CD14-positive monocyte (primary cell): Measurements from ENCODE around the gene ITGA2. TPM values are rescaled to one million over a fixed set of nuclear protein-coding genes. Genes with fewer than 3 reads are reported as not detected.

Experiments used
- DNase-seq, 3 donors: peaks; one replicate each; pipeline ENCODE4 v3.0.0-alpha.2; 2011 to 2022
- H2AFZ ChIP-seq: 2 replicates; pipeline ENCODE4 v1.6.0; 2012; ENCODE audit warnings: mild to moderate bottlenecking, low read depth, low read length, inconsistent platforms; ENCODE audit not compliant: insufficient read depth, poor library complexity, severe bottlenecking
- H3K27ac ChIP-seq, 2 donors: 1 replicate in 1 of 2; 2 replicates in 1 of 2; pipeline ENCODE4 v1.5.1; 2012 to 2013; ENCODE audit warnings: low read length in 2 of 2, control low read depth in 1 of 2, inconsistent platforms in 1 of 2, low read depth in 1 of 2, mild to moderate bottlenecking in 1 of 2
- H3K27me3 ChIP-seq, 2 donors: one replicate each; pipeline versions ENCODE4 v1.6.0 to v1.6.1; 2011 to 2013; ENCODE audit warnings: low read length in 2 of 2; ENCODE audit not compliant: control insufficient read depth in 2 of 2, insufficient read depth in 2 of 2
- H3K36me3 ChIP-seq, 2 donors: replicated peaks in 1 of 2; 1 replicate in 1 of 2; 2 replicates in 1 of 2; pipeline versions ENCODE4 v1.5.1 to v1.6.1; 2012 to 2013; ENCODE audit warnings: low read length in 2 of 2, control low read depth in 1 of 2, inconsistent platforms in 1 of 2, mild to moderate bottlenecking in 1 of 2; ENCODE audit not compliant: insufficient read depth in 2 of 2, control insufficient read depth in 1 of 2
- H3K4me1 ChIP-seq, 2 donors: 1 replicate in 1 of 2; 2 replicates in 1 of 2; pipeline versions ENCODE4 v1.5.1 to v1.6.1; 2012 to 2013; ENCODE audit warnings: low read length in 2 of 2, control low read depth in 1 of 2, inconsistent platforms in 1 of 2, mild to moderate bottlenecking in 1 of 2, moderate library complexity in 1 of 2; ENCODE audit not compliant: insufficient read depth in 2 of 2, control insufficient read depth in 1 of 2
- H3K4me2 ChIP-seq: replicated peaks from 2 replicates; pipeline ENCODE3; 2012; ENCODE audit warnings: low read length, moderate library complexity, mild to moderate bottlenecking; ENCODE audit not compliant: poor library complexity, severe bottlenecking; ENCODE audit errors: extremely low read depth
- H3K4me3 ChIP-seq, 3 experiments: fragments of 200-600 bp in 1 of 3; sonication (generic) in 1 of 3; replicated peaks in 1 of 3; 1 replicate in 2 of 3; 2 replicates in 1 of 3; pipeline ENCODE4 v1.5.1; 2011 to 2013; ENCODE audit warnings: low read length in 3 of 3, mild to moderate bottlenecking in 3 of 3, control low read depth in 2 of 3, low read depth in 2 of 3, inconsistent platforms in 1 of 3, moderate library complexity in 1 of 3
- H3K79me2 ChIP-seq: 2 replicates; pipeline ENCODE4 v1.6.0; 2012; ENCODE audit warnings: mild to moderate bottlenecking, control low read depth, inconsistent platforms, low read length, moderate library complexity; ENCODE audit not compliant: insufficient read depth
- H3K9ac ChIP-seq: 2 replicates; pipeline ENCODE4 v1.6.0; 2017; ENCODE audit warnings: low read length, mild to moderate bottlenecking; ENCODE audit not compliant: insufficient read depth, poor library complexity, severe bottlenecking
- H3K9me3 ChIP-seq, 2 donors: replicated peaks in 1 of 2; 1 replicate in 1 of 2; 2 replicates in 1 of 2; pipeline versions ENCODE4 v1.5.1 to v1.6.1; 2012 to 2013; ENCODE audit warnings: low read length in 2 of 2, control low read depth in 1 of 2; ENCODE audit not compliant: control insufficient read depth in 1 of 2, insufficient read depth in 1 of 2
- H4K20me1 ChIP-seq: 2 replicates; pipeline ENCODE4 v1.6.0; 2012; ENCODE audit warnings: mild to moderate bottlenecking, low read length, control low read depth, moderate library complexity; ENCODE audit not compliant: insufficient read depth
- H3K27ac Mint-ChIP-seq, 7 donors: one replicate each; pipeline ENCODE4 v1.8.0; 2020; ENCODE audit warnings: mild to moderate bottlenecking in 7 of 7, mixed read lengths in 7 of 7, moderate library complexity in 6 of 7, inconsistent platforms in 2 of 7
- H3K27me3 Mint-ChIP-seq, 3 donors: one replicate each; pipeline ENCODE4 v1.8.0; 2021 to 2022; ENCODE audit warnings: low read depth in 3 of 3, mild to moderate bottlenecking in 3 of 3, mixed read lengths in 3 of 3, moderate library complexity in 3 of 3, inconsistent platforms in 1 of 3
- H3K36me3 Mint-ChIP-seq, 2 donors: one replicate each; pipeline ENCODE4 v1.8.0; 2020; ENCODE audit warnings: mixed read lengths in 2 of 2, inconsistent platforms in 1 of 2, mild to moderate bottlenecking in 1 of 2
- H3K4me1 Mint-ChIP-seq: one replicate; pipeline ENCODE4 v1.8.0; 2020; ENCODE audit warnings: mild to moderate bottlenecking, mixed read lengths
- H3K4me3 Mint-ChIP-seq, 2 donors: one replicate each; pipeline ENCODE4 v1.8.0; 2020; ENCODE audit warnings: mild to moderate bottlenecking in 2 of 2, mixed read lengths in 2 of 2, moderate library complexity in 1 of 2
- H3K9me3 Mint-ChIP-seq, 7 donors: one replicate each; pipeline ENCODE4 v1.8.0; 2020 to 2022; ENCODE audit warnings: mixed read lengths in 7 of 7, mild to moderate bottlenecking in 6 of 7, moderate library complexity in 6 of 7, inconsistent platforms in 2 of 7
- CTCF ChIP-seq: fragments of 200-600 bp; IDR thresholded peaks from one replicate; pipeline ENCODE4 v1.8.0; 2022; ENCODE audit warnings: antibody characterized with exemption, mild to moderate bottlenecking
- WGBS: methylation state at CpG from one replicate; pipeline ENCODE4 v1.1.5; 2013; ENCODE audit warnings: missing lambda C conversion rate; ENCODE audit not compliant: insufficient coverage; 5-methylcytosine and 5-hydroxymethylcytosine counted together
- intact Hi-C, 2 donors: fragments of 100-400 bp; cut with micrococcal nuclease; formaldehyde crosslinking; loops; one replicate each; pipeline versions ENCODE4 v1.15.0 to v1.15.1; 2023
- polyA plus RNA-seq, 3 donors: library from polyadenylated mRNA; depleted of rRNA in 1 of 3; unstranded in 2 of 3; stranded (reverse) in 1 of 3; fragments of 300-500 nt in 2 of 3; fragments of >200 nt in 1 of 3; fragmentation: Illumina TruSeq in 2 of 3; gene quantifications; 1 replicate in 2 of 3; 2 replicates in 1 of 3; pipeline ENCODE4 v1.2.3, GENCODE V29; 2012 to 2021

The ITGA2 gene
- polyA plus RNA-seq, 3 donors, result not detected

DNA sequence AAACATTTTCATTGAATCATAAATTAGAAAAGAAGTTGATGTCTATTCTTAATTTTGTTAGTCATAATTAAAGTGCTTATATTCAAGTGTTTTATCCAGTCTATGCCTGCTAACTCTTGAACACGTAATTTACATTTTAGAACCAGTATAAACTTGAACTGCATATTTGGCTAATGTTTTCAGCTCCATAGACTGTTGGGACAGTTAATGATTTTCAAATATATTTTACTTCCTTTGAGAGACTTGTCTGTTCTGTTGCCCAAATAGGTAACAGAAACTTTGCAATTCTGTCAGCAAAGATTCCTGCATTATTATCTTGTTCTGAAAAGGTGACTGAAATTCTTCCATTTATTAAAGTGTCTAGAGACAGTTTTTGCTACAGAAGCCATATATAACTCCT, 7.8 kb downstream of the ITGA2 start:
- no CpG with 5 or more reads among the region's 1 CpG for WGBS
- H3K9me3 Mint-ChIP-seq, result no peaks in the 10 kb centered on the region
- H3K27ac Mint-ChIP-seq, result no peak overlapping the region
- TF ChIP-seq CTCF, result no peak
- intact Hi-C loops, result no loop called here
- H3K4me1 Mint-ChIP-seq, result no peaks in the 10 kb centered on the region
- H2AFZ ChIP-seq, result no peak overlapping the region
- H3K4me2 ChIP-seq, result no peak overlapping the region
- no peaks in the 10 kb centered on the region for H3K36me3 ChIP-seq
- no peaks in the 10 kb centered on the region for H4K20me1 ChIP-seq
- H3K36me3 Mint-ChIP-seq, result no peaks in the 10 kb centered on the region
- H3K9me3 ChIP-seq, result no peaks in the 10 kb centered on the region
- no peak overlapping the region for H3K4me3 ChIP-seq
- H3K27me3 Mint-ChIP-seq, result peaks cover 0 to 7% (median 4%) of the 10 kb centered on the region in 3 donors
- no peaks in the 10 kb centered on the region for H3K27me3 ChIP-seq
- no peak overlapping the region for H3K27ac ChIP-seq
- no peak overlapping the region for H3K4me3 Mint-ChIP-seq
- H3K9ac ChIP-seq, result no peak overlapping the region
- no peak for DNase-seq
- H3K4me1 ChIP-seq, result no peaks in the 10 kb centered on the region
- H3K79me2 ChIP-seq, result no peaks in the 10 kb centered on the region

DNA sequence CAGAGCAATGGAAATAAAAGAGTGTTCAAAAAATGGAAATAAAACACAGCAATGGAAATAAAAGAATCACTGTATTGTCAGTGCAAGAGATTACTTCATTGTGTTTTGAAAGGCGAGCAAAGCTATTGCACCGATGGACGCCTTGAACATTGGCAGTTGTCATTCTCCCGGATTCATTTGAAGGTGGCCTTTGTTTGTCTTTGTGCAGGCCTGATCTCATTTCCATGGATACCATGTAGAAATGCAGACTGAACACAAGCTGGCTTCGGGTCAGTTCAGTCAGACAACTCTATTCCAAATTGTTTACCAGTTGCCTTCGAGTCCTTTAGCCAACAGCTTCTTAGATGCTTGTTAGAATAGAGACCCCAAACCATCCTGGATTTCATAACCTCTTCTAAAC, 8.3 kb downstream of the ITGA2 start:
- DNase-seq, result no peak
- H3K9me3 ChIP-seq, result no peaks in the 10 kb centered on the region
- no peaks in the 10 kb centered on the region for H3K27me3 ChIP-seq
- Mint-ChIP-seq H3K36me3 (no peaks in the 10 kb centered on the region), H3K27ac (no peak overlapping the region), H3K9me3 (no peaks in the 10 kb centered on the region), H3K4me3 (no peak overlapping the region), H3K4me1 (no peaks in the 10 kb centered on the region), H3K27me3 (peaks cover 0 to 4% (median 3%) of the 10 kb centered on the region in 3 donors)
- no peak overlapping the region for H3K4me3 ChIP-seq
- no peaks in the 10 kb centered on the region for H3K79me2 ChIP-seq
- WGBS, result 95% methylated on average over 5 of the region's 6 CpGs
- H3K4me1 ChIP-seq, result no peaks in the 10 kb centered on the region
- H3K9ac ChIP-seq, result no peak overlapping the region
- H3K27ac ChIP-seq, result no peak overlapping the region
- no peaks in the 10 kb centered on the region for H4K20me1 ChIP-seq
- no peak overlapping the region for H3K4me2 ChIP-seq
- no peak for TF ChIP-seq CTCF
- intact Hi-C loops, result no loop called here
- H3K36me3 ChIP-seq, result no peaks in the 10 kb centered on the region
- no peak overlapping the region for H2AFZ ChIP-seq
